Spleen (tissue), 7 donors: ENCODE data around the gene TNFRSF25.

Experiments
- POLR2A ChIP-seq, 3 donors: fragments of 450-650 bp; IDR thresholded peaks; one replicate each; pipeline ENCODE4 v1.5.1; 2017; ENCODE audit warnings: antibody characterized with exemption in 3 of 3, mild to moderate bottlenecking in 1 of 3
- TF ChIP-seq, protein P1 (sequence below), 11 experiments: fragments of 200-600 bp in 7 of 11; fragments of 450-650 bp in 4 of 11; sonication (generic) in 4 of 11; IDR thresholded peaks in 8 of 11; conservative IDR thresholded peaks in 3 of 11; 1 replicate in 7 of 11; 2 replicates in 4 of 11; pipeline versions ENCODE4 v1.4.0 to v1.8.0; 2016 to 2021; ENCODE audit warnings: antibody characterized with exemption in 11 of 11, inconsistent platforms in 4 of 11, mild to moderate bottlenecking in 1 of 11
- donor health status: DM: no; HTN: no; CAD: no; lungs with moderate emphysema.
- donor health status: DM: no; HTN: no; CAD: no.
- donor health status: DM: no; HTN: no; CAD: no.

DNA sequence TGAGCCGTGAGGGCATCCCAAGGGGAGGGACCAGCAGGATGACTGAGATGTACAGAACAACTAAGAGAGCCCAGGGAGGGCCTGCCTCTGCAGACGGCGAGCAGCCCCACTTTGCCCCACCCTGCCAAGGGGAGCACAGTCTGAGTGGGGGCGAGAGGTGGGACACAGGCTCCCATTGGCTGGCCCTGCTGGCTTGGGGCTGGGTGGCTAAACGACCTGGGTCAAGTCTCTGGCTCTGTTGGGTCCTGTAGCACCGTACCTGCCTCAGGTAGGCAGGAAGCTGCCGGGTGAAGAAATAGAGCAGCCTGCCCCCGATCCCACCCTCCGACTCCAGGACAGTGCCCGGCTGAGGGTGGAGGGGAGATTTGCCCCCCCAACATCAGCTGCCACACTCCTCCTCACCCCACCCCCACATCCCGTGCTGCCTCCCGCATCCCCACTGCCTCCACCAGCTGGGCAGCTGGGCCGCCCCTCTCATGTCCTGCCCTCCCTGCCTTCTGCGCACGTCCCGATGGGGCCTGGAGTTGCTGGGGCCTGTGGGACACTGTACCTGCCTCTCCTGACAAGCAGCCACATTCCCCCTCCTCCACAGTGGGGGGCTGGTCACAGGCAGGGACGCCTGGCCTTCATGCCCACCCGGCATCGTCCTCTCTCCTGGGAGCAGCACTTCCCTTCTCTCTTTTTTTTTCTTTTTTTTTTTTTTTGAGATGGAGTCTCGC is 38.1 kb upstream of the TNFRSF25 start:
- TF ChIP-seq, protein P1, sequence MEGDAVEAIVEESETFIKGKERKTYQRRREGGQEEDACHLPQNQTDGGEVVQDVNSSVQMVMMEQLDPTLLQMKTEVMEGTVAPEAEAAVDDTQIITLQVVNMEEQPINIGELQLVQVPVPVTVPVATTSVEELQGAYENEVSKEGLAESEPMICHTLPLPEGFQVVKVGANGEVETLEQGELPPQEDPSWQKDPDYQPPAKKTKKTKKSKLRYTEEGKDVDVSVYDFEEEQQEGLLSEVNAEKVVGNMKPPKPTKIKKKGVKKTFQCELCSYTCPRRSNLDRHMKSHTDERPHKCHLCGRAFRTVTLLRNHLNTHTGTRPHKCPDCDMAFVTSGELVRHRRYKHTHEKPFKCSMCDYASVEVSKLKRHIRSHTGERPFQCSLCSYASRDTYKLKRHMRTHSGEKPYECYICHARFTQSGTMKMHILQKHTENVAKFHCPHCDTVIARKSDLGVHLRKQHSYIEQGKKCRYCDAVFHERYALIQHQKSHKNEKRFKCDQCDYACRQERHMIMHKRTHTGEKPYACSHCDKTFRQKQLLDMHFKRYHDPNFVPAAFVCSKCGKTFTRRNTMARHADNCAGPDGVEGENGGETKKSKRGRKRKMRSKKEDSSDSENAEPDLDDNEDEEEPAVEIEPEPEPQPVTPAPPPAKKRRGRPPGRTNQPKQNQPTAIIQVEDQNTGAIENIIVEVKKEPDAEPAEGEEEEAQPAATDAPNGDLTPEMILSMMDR (IDR thresholded peaks at IDR 0.05 in 8 of 11, conservative IDR thresholded peaks at IDR 0.05 in 3 of 11), result no peak
- TF ChIP-seq POLR2A (IDR thresholded peaks at IDR 0.05), result no peak
